Osteoblast (primary cell): ENCODE measurements around the gene PIAS1. TPM values are rescaled to one million over a fixed set of nuclear protein-coding genes. Genes with fewer than 3 reads are reported as not detected.
"Not testable (repeated sequence)": the region's sequence is repeated elsewhere in the genome, so short reads cannot be mapped to it uniquely, and the experiment has no call there.

ENCODE experiments used
- DNase-seq: peaks from one replicate; pipeline ENCODE4 v3.0.0; 2011; ENCODE audit warnings: low spot score, mixed read lengths; ENCODE audit not compliant: insufficient read length; ENCODE audit errors: missing footprints
- H2AFZ ChIP-seq: 2 replicates; pipeline ENCODE4 v1.6.0; 2011; ENCODE audit warnings: mild to moderate bottlenecking, low read length
- H3K27ac ChIP-seq: 2 replicates; pipeline ENCODE4 v1.5.1; 2011; ENCODE audit warnings: mild to moderate bottlenecking, low read depth, low read length, moderate library complexity
- H3K27me3 ChIP-seq: 2 replicates; pipeline ENCODE4 v1.6.0; 2012; ENCODE audit warnings: mild to moderate bottlenecking, control low read depth, inconsistent platforms, low read length, moderate library complexity; ENCODE audit not compliant: insufficient read depth
- H3K36me3 ChIP-seq: 2 replicates; pipeline ENCODE4 v1.5.1; 2011; ENCODE audit warnings: mild to moderate bottlenecking, low read length, control low read depth, moderate library complexity; ENCODE audit not compliant: insufficient read depth
- H3K4me1 ChIP-seq: 2 replicates; pipeline ENCODE4 v1.5.1; 2011; ENCODE audit warnings: mild to moderate bottlenecking, low read length, control low read depth, moderate library complexity; ENCODE audit not compliant: insufficient read depth
- H3K4me2 ChIP-seq: 2 replicates; pipeline ENCODE4 v1.6.0; 2011; ENCODE audit warnings: mild to moderate bottlenecking, low read length; ENCODE audit not compliant: insufficient read depth
- H3K4me3 ChIP-seq: fragments of 200-600 bp; sonication (generic); 3 replicates; pipeline ENCODE4 v1.5.1; 2012; ENCODE audit warnings: mild to moderate bottlenecking, low read length, inconsistent platforms; ENCODE audit not compliant: insufficient read depth
- H3K79me2 ChIP-seq: 2 replicates; pipeline ENCODE4 v1.6.0; 2012; ENCODE audit warnings: mild to moderate bottlenecking, low read length, control low read depth, inconsistent platforms; ENCODE audit not compliant: insufficient read depth
- H3K9me3 ChIP-seq: 2 replicates; pipeline ENCODE4 v1.5.1; 2011; ENCODE audit warnings: low read depth, low read length, control low read depth
- H4K20me1 ChIP-seq: 2 replicates; pipeline ENCODE4 v1.6.0; 2012; ENCODE audit warnings: mild to moderate bottlenecking, low read length, control low read depth; ENCODE audit not compliant: insufficient read depth
- total RNA-seq: library from RNA; depleted of rRNA; stranded (reverse); fragments of >200 nt; gene quantifications from 2 replicates; pipeline ENCODE4 v1.2.3, GENCODE V29; 2012
- TF ChIP-seq, protein P1 (sequence below): IDR thresholded peaks from 2 replicates; pipeline ENCODE4 v1.5.1; 2011; ENCODE audit warnings: mild to moderate bottlenecking, low read depth, low read length, moderate library complexity; ENCODE audit errors: extremely low read depth

Gene PIAS1
- total RNA-seq, 1 donor = 29.0 TPM

DNA sequence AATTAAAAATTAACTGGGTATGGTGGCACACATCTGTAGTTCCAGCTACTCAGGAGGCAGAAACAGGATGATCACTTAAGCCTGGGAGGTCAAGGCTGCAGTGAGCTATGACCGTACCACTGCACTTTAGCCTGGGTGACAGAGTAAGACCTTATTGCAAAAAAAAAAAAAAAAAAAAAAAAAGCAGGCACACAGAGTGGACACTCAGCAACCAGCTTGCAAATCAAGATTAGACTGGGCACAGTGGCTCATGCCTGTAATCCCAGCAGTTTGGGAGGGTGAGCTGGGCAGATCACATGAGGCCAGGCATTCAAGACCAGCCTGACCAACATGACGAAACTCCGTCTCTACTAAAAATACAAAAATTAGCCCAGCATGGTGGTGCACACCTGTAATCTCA, 170.0 kb downstream of the PIAS1 start:
- Histone ChIP-seq H3K9me3 (no peaks in the 10 kb centered on the region), H3K4me2 (no peak overlapping the region), H3K27ac (no peak overlapping the region), H4K20me1 (peaks cover 10% of the 10 kb centered on the region), H3K4me3 (no peak overlapping the region), H3K4me1 (peaks cover 12% of the 10 kb centered on the region), H2AFZ (no peak overlapping the region), H3K36me3 (peaks cover 1% of the 10 kb centered on the region), H3K27me3 (no peaks in the 10 kb centered on the region), H3K79me2 (peaks cover 74% of the 10 kb centered on the region)
- TF ChIP-seq, protein P1, sequence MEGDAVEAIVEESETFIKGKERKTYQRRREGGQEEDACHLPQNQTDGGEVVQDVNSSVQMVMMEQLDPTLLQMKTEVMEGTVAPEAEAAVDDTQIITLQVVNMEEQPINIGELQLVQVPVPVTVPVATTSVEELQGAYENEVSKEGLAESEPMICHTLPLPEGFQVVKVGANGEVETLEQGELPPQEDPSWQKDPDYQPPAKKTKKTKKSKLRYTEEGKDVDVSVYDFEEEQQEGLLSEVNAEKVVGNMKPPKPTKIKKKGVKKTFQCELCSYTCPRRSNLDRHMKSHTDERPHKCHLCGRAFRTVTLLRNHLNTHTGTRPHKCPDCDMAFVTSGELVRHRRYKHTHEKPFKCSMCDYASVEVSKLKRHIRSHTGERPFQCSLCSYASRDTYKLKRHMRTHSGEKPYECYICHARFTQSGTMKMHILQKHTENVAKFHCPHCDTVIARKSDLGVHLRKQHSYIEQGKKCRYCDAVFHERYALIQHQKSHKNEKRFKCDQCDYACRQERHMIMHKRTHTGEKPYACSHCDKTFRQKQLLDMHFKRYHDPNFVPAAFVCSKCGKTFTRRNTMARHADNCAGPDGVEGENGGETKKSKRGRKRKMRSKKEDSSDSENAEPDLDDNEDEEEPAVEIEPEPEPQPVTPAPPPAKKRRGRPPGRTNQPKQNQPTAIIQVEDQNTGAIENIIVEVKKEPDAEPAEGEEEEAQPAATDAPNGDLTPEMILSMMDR = no peak
- DNase-seq = no peak

DNA sequence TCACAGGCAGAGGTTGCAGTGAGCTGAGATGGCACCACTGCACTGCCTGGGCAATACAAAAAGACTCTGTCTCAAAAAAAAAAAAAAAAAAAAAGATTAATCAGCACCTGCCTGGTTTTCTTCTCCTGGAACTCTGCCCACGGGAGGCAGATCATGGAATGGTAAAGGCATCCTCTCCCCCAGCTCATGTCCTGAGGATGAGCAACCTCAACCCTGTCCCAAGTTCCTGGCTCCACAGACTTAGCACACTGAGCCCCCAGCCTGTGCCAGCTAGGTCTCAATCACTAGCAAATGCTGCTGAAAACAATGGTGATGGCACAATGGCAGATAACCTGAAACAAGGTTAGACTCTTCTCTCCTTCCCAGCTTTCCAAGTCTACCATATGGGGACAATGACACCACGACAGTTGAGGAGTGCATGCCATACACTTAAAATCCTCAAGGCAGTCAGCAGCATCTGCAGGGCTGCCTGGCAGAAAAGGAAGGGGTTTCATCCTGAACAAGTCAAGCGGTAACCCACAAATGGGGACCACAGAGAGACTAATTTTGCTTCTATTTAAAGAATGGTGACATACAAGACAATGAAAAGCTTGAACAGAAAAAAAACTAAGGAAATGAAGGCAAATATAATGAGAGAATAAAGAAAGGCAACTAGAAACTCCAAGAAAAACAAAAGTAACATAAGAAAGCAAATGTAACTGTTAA, 170.6 kb downstream of the PIAS1 start:
- TF ChIP-seq, protein P1 = no peak
- Histone ChIP-seq H4K20me1 (peaks cover 10% of the 10 kb centered on the region), H3K27me3 (no peaks in the 10 kb centered on the region), H3K4me3 (no peak overlapping the region), H3K4me2 (no peak overlapping the region), H3K79me2 (peaks cover 72% of the 10 kb centered on the region), H3K36me3 (no peaks in the 10 kb centered on the region), H3K9me3 (no peaks in the 10 kb centered on the region), H2AFZ (no peak overlapping the region), H3K27ac (no peak overlapping the region), H3K4me1 (peaks cover 12% of the 10 kb centered on the region)
- DNase-seq = no peak

DNA sequence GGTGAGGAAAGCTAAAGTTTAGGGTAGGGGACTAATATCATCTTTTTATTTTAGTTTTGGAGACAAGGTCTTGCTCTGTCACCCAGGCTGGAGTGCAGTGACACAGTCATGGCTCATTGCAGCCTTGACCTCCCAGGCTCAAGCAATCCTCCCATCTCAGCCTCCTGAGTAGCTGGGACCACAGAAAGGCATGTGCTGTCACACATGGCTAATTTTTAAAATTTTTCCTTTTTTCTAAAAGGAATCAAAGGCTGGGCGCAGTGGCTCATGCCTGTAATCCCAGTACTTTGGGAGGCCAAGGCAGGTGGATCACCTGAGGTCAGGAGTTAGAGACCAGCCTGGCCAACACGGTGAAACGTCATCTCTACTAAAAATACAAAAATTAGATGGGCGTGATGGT, 171.3 kb downstream of the PIAS1 start:
- not testable (repeated sequence) for H2AFZ ChIP-seq, DNase-seq, H3K4me2 ChIP-seq, H3K9me3 ChIP-seq, H3K4me3 ChIP-seq, H3K27me3 ChIP-seq, H3K27ac ChIP-seq, H3K36me3 ChIP-seq, H4K20me1 ChIP-seq
- H3K4me1 ChIP-seq = peaks cover 19% of the 10 kb centered on the region
- peaks cover 64% of the 10 kb centered on the region for H3K79me2 ChIP-seq

DNA sequence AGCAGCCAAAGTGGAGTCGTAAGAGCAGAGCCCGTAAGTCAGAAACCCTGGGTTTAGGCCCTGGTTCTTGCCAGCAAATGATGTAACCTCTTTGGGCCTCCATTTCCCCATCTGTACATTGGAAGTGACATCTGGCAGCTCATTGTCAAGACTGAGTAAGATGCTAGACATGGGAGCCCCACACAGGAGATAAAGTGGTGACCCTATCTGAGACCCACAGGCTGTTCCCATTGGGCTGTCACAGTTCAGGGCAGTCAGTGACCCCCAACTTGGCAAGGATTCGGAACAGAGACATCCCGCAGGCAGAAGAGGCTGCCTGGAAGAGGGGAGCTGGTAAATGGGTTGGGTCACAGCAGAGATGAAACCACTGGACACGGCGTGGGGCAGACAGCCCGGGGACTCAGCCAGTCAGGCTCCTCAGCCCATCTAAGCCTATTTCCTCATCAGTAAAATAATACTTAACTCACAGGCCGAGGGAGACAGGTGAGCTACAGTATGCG, 173.6 kb downstream of the PIAS1 start:
- H3K27ac ChIP-seq = no peak overlapping the region
- H2AFZ ChIP-seq = no peak overlapping the region
- H3K27me3 ChIP-seq = no peaks in the 10 kb centered on the region
- no peaks in the 10 kb centered on the region for H3K36me3 ChIP-seq
- H3K79me2 ChIP-seq = peaks cover 62% of the 10 kb centered on the region
- peak overlapping the region; percentile 80 for H3K4me3 ChIP-seq
- DNase-seq = peak; percentile 64
- no peaks in the 10 kb centered on the region for H3K9me3 ChIP-seq
- H3K4me2 ChIP-seq = peak overlapping the region; percentile 96
- peaks cover 19% of the 10 kb centered on the region for H3K4me1 ChIP-seq
- TF ChIP-seq, protein P1 = no peak
- H4K20me1 ChIP-seq = peaks cover 10% of the 10 kb centered on the region
